Stimulated activated CD4-positive, alpha-beta T cell treated with anti-CD3 and anti-CD28 coated beads, Interleukin-1b, Interleukin-23, amount 100 ng/mL, for 1 hour (primary cell): Measurements from ENCODE around the gene TYW5.
"Not testable (repeated sequence)": the region's sequence is repeated elsewhere in the genome, so short reads cannot be mapped to it uniquely, and the experiment has no call there.

Experiments
- DNase-seq, 2 donors: peaks; one replicate each; pipeline ENCODE4 v3.0.0-alpha.2; 2020; ENCODE audit warnings: low read depth in 2 of 2

Gene TYW5

DNA sequence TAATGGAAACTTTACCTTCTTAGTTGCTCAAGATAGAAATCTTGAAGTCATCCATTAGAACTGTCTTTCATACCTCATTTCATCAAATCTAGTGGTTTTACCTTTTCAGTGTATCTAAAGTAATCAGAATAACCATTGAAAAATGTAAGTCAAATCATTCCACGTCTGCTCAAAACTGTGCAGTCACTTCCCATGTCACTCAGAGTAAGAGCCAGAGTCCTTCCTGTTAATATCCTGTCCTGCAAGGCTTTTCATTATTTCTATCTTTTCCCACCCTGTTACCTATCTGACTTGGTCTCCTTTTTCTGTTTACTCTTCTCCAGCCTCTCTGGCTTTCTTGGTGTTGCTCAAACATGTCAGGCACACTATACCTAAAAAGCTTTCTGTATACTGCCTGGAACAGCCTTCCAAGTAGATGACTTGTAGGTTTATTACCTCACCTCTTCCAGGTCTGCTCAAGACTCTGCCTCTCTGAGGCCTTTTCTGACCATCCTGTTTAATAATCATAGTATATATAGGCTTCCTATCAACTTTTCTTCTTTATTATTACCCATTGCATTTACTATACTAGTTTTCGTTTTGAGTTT lies 40.8 kb downstream of the TYW5 start:
- DNase-seq: no peak

DNA sequence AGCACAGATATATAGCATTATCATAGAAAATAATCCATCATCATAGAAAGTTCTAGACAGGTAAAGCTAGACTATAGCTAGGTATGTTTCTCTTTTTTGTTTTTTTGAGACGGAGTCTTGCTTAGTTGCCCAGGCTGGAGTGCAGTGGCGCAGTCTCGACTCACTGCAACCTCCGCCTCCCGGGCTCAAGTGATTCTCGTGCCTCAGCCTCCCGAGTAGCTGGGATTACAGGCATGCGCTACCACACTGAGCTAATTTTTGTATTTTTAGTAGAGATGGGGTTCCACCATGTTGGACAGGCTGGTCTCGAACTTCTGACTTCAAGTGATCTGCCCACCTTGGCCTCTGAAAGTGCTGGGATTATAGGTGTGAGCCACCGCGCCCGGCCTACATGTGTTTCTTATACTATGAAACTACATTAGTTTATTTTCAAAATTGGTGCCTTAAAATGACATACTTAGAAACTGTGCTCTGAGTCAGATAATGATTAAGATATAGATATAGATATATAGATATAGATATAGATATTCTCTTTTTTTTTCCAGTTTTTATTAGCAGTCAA lies 42.7 kb downstream of the TYW5 start:
- not testable (repeated sequence) for DNase-seq

DNA sequence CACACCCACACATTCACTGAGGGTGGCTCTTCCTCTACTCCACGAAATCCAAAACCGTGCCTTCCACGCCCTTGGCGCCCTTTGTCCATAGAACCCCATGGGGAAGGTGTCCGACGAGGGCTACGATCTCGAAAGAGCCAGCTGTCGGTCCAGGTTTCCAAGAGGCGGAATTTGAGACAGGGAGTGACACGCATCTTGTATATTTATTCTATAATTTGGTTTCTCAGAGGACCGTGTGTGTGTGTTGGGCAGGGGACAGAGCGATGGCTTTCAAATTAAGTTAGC lies 43.5 kb downstream of the TYW5 start:
- no peak for DNase-seq

- peak; percentile 74 to 86 for DNase-seq
Observed at GRCh38 chr2:199911052-199911876, 44.0 kb downstream of the TYW5 start, which contains the start of gene C2orf69. C2orf69 (plus strand) TSS chr2:199911293; CDS start chr2:199911439, 146 bp downstream.

DNA sequence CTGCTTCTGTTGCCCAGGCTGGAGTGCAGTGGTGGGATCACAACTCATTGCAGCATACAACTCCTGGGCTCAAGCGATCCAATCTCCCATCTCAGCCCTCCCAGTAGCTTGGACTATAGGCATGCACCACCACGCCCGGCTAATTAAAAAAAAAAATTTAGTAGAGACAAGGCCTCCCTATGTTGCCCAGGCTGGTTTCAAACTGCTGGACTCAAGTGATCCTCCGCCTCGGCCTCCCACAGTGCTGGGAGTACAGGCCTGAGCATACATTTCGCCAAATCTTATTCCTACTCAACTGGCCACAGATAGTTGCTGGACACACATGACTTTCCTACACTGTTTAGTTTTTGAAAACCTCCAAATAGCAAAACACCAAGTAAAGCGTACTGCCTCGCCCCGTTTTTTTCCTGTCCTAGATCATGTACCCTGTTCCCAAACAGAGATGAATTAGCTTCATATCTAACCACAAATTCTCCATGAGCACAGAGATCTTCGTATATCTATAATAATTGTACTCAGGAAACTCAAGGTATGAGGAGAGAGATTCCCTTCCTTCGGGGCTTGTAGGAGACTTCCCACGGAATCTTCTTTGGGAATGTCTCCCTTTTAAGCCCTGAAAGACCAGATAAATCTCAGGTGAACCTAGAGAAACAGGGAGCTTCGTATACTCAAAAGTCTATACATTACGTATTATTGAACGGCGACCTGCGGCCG lies 44.8 kb downstream of the TYW5 start:
- no peak for DNase-seq

DNA sequence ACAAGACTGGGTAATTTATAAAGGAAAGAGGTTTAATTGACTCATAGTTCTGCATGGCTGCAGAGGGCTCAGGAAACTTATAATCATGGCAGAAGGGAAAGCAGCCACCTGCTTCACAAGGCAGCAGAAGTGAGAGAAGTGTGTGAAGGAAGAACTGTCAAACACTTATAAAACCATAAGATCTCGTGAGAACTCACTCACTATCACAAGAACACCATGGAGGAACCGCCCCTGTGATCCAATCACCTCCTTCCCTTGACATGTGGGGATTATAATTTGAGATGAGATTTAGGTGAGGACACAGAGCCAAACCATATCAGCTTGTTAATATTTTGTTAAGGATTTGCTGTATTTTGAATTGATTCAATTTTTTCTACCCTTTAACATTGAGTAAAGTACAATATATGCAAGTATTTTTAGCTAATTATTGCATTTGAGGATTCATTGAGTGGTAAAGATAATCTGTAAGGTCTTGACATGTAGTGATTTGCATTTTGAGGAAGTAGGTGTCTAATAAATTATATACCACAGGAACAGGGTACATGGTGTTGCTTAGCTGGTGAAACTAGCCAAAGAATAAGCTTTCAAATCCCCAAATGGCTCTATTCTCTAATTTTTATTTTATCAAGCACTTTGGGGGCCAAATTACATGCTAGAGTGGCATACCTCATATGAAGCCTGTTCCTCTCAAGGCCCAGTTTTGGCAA lies 48.1 kb downstream of the TYW5 start:
- no peak for DNase-seq

DNA sequence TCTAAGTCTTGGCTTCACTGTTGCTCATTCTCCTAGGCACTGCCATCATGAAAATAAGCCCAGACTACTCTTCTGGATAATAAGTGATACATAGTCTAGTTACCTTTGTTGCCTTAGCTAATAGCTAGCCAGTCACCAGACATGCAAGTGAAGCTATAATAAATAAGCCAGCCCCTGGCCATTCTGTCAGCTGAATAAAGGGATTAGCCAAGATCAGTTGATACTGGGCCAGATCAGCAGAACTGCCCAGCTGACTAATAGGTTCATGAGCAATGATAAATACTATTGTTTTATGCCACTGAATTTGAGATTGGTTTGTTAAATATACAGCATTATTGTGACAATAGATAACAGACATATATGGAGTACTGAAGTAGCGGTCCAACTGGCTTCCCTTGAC lies 52.2 kb downstream of the TYW5 start:
- no peak for DNase-seq

GRCh38 chr2:199902486-199903110 lies 52.7 kb downstream of the TYW5 start:
- DNase-seq: no peak

DNA sequence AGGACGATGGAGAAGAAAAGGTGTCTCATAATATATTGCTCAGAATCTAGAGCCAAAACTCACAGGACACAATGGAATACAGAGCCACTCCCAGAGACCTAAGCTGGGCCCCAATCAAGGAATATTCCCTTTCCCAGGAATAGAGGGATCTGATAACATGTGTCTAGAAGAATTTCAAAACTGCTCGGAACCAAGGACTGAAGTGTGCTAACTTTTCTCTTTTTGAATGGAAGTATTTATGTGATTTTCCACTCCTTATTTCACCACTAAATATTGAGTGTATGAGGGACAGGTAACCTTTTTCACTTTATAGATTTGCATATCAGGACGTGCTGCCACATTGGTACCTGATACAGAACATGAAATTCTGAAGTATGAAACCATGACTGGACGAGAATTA lies 53.3 kb downstream of the TYW5 start:
- no peak for DNase-seq

- DNase-seq: no peak
Observed at GRCh38 chr2:199896617-199897016, 58.7 kb downstream of the TYW5 start.

- no peak for DNase-seq
Observed at GRCh38 chr2:199895406-199895805, 59.9 kb downstream of the TYW5 start.

GRCh38 chr2:199883474-199884212 lies 71.6 kb downstream of the TYW5 start:
- no peak for DNase-seq

GRCh38 chr2:199882667-199883066 lies 72.6 kb downstream of the TYW5 start:
- DNase-seq: no peak
